Islet of Langerhans (tissue), 1 donor: ENCODE results near the gene SMARCA4.

Experiments
- FAIRE-seq: peaks from one replicate; lab custom pipeline; 2011; peaks lifted over from hg19 to GRCh38; lab: Jason Lieb, UNC

SMARCA4 gene

DNA sequence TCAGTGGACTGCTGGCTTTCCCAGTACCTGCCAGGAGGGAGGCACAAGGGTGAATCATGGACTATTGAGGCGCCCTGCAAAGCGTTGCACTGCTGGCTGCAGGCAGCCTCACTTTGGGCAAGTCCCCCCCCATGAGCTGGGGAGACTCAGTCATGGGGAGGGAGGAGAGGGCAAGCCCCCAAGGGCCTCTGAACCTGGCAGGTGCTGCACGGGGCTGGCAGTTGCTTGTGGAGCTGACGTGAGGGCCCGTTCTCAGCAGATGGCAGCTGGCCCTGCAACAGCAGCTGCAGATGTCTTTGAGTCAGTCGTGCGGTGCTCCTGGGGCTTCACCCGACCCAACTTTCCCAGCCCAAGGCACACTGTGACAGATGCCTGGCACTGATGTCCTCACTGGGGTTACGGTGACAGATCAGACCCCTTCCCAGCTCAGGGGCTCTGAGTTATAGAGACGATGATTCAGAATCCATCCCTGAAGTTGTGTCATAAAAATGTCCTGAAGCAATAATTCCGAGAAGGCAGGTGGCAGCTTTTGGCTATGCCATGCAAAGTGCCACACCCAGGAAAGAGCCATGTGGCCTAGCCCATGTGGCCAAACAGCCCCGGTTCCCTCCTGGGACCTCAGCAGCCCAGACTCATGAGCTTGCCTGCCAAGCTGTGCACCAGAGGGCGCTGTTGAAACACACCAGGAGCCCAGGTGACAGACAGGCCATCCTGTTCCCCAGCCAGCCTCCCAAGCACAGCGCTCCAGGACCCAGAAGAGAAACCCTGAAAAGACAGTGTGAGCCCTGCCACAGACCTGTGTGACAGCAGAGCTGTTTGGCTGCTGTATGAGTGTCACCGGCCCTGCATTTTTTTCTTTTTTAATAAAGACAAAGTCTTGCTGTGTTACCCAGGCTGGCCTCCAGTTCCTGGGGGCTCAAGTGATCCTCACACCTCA is 74.9 kb downstream of the SMARCA4 start:
- FAIRE-seq, result no peak

DNA sequence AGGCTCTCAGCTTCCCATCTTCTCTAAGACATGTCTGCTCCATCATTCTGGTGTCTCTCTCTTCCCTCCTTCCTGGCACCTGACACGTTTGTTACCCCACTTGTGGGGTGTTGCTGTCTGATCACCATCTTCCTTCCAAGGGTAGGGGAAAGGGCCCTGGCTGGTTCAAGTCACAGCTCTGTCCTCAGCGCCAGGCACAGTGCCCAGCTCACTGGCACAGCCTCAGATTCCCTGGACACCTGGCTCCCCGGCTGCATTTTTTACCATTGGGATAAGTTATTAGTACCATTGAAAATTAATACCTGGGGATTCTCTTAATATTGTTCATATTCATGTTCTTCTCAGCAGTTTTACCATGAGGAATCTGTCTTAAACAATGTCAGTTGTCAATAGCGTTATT is 77.7 kb downstream of the SMARCA4 start:
- FAIRE-seq, result no peak

DNA sequence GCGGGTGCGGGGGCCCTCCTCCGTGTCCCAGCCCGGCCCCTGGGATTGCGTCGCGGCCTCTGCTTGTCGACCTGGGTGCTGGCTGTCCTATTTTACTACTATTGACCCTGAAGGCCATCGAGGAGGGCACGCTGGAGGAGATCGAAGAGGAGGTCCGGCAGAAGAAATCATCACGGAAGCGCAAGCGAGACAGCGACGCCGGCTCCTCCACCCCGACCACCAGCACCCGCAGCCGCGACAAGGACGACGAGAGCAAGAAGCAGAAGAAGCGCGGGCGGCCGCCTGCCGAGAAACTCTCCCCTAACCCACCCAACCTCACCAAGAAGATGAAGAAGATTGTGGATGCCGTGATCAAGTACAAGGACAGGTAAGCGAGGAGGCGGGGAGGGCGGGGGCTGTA is 80.4 kb downstream of the SMARCA4 start:
- no peak for FAIRE-seq

DNA sequence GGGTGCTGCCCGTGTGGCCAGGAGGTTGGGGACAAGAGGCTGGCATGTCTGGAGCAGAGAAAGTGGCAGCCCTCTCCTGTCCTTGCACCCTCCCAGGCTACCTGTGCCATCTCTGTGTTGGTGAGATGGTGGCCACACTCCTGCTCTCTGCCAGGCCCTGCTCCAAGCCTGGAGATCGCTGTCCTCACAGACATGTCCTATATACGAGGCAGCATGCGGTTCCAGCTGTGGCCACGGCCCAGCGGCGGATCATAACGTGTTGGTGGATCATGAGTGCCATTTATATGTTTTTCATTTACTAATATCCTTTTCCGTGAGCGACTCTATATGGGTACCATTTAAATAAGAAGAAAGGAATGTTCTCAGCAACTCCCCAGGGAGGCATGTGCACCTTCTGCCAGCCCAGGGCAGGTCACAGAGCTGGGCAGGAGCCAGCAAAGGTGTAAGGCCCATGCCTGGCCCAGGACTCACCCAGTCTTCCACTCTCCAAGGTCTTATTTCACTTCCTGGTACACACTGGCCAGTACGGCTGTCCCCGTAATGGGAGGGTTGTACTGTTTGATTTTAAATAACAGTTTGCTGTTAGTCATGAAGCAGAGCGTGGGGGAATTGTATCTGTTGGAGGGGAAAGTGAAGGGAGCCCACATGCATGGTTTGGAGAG is 81.3 kb downstream of the SMARCA4 start:
- no peak for FAIRE-seq

DNA sequence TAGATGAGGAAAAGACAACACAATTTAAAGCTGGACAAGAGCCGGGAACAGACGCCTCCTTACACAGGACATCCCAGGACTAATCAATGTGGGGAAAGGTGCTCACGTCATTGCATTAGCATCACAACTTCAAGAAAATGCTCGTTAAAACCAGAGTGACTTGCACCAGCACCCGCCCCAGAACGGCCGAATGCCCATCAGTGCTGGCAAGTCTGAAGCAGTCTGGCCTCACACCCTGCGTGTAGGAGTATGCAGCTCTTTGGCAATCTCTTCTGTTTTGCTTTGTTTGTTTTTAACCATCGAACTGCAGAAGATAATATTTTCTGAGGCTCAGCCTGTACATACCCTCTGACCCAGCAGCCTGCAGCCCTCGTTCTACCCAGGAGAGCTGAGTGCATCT is 83.6 kb downstream of the SMARCA4 start:
- FAIRE-seq, result no peak

DNA sequence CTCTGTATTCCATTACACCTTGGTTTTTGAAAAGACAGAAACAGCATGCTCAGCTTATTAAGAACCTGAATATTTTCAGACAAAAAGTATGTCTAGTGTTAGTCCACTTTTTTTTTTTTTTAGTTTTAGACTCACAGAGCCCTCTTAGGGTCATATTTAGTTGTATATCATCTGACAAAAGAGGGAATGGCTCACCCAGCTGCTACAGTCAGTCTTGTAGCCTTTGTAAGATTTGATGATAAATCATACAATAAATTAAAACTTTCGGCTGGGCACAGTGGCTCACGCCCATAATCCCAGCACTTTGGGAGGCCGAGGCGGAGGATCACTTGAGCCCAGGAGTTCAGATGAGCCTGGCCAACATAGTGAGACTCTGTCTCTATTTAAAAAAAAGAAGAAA is 84.7 kb downstream of the SMARCA4 start:
- no peak for FAIRE-seq

DNA sequence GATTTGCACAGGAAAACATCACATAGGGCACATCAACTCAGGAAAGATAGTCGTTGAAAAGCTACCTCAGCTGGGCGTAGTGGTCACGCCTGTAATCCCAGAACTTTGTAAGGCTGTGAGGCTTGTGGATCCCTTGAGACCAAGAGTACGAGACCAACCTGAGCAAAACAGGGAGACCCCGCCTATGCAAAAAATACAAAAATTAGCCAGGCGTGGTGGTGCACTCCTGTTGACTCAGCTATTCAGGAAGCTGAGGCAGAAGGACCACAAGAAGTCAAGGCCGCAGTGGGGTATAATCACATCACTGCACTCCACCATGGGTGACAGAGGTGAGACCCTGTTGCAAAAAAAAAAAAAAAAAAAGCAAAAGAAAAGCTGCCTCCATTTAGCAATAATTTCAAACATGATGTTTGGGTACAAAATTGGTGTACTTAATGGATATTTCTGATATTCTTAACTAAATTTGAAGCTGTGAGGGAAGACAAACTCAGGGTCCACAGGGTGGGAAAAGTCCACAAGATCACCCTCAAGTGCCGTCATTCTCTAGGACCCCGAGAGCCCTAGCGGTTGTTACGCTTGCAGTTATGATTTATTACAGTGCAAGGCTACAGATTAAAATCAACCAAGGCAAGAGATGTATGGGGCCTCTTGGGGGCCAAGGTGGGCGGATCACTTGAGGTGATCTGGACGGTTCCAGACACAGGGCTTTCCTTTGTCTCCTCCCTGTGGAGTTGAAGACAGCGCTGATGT is 86.0 kb downstream of the SMARCA4 start:
- FAIRE-seq, result no peak

DNA sequence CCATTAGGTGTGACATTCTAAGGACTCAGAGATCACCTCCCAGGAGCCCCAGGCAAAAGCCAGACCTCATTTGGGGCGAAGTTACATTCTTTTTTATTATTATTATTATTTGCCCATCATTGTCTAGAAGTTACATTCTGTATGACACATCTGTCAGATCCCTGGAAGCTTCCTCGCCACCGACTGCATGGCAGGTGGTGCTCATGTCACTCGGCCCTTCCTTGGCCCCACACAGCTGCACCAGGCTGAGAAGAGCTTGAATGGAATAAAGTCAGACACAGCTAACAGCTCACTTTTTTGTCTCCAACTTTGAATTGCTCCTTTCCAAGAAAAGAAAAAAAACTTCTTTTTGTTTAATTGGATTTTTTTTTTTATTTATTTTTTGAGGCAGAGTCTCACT is 87.0 kb downstream of the SMARCA4 start:
- FAIRE-seq, result no peak

DNA sequence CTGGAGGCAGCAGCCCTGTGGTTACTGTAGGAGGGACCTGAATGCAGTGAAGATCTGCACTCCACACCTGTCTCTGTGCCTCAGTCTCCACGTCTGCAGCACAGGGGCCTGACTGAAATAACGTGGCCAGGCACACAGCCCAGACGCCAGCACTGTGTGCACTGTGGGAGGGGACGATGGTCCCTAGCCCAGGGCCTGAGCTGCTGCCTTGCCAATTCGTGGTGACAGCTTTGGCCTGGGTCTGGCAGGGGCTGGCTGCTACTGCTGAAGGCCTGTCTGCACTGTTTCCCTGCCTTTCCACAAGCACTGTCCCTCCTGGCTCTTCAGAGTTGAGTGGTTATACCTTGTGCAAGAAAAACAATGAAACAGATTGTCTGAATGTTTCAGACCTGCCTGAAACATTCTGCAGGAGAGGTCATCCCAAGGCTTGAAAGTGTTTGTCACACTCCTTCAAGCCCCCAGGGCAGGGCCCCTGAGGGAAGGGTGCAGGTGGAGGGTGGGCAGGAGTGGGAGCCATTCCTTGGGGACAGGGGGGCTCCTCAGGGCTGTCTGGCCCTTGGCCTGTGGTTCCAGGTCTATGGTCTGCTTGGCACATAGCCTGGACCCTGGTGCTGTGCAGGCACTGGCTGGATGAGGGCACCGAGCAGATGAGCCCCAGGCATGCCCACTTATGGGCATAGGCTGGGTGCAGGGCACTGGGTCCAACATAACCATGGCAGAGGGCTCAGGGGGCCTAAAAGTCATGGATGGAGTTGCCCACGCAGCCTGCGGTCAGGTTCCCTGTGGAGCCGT is 89.7 kb downstream of the SMARCA4 start:
- no peak for FAIRE-seq

DNA sequence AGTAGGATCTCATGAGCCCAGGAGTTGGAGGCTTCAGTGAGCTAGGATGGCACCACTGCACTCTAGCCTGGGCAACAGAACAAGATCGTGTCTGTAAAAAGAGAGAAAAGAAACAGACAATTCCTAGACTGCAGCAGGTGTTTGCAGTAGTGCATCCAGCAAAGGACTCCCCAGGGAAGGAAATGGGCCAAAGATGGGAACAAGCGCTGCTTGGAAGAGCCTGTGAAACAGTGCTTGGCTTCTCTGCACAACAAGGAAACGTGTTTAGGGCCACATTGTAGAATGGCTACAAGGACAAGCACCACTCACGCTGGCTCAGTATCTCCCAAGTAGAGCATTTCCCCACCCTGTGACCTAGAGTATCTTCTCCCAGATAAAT is 93.0 kb downstream of the SMARCA4 start:
- FAIRE-seq, result no peak

DNA sequence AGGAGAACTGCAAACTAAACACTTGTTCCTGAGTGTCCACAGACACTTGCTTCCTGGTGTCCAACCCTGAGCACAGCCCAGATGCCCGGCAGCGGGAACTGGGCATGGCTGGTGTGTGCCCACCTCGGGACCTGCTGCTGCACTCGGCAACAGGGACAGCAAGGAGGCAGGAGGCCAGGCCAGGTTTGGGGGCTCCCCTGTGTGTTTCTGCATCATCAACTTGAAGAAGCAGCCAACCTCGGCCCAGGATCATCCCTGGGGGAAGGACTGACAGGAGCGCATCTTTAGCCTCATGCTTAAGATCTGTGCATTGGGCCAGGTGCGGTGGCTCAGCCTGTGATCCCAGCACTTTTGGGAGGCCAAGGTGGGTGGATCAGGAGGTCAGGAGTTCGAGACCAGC is 93.4 kb downstream of the SMARCA4 start:
- no peak for FAIRE-seq

DNA sequence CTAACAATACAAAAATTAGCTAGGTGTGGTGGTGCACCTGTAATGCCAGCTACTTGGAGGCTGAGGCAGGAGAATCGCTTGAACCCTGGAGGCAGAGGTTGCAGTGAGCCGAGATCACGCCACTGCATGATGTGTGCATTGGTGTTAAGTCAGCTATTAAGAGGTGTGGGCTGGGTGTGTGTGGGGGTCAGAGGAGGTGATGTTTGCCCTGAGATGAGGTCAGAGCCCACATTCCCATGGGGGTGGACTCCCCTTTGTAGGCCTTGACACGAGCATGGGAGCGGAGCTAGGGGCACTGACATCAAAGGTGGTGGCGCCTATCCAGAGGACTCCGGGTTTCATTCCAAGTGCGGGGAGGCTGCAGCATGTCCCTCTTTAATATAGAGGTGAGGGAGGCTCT is 93.8 kb downstream of the SMARCA4 start:
- FAIRE-seq, result no peak

DNA sequence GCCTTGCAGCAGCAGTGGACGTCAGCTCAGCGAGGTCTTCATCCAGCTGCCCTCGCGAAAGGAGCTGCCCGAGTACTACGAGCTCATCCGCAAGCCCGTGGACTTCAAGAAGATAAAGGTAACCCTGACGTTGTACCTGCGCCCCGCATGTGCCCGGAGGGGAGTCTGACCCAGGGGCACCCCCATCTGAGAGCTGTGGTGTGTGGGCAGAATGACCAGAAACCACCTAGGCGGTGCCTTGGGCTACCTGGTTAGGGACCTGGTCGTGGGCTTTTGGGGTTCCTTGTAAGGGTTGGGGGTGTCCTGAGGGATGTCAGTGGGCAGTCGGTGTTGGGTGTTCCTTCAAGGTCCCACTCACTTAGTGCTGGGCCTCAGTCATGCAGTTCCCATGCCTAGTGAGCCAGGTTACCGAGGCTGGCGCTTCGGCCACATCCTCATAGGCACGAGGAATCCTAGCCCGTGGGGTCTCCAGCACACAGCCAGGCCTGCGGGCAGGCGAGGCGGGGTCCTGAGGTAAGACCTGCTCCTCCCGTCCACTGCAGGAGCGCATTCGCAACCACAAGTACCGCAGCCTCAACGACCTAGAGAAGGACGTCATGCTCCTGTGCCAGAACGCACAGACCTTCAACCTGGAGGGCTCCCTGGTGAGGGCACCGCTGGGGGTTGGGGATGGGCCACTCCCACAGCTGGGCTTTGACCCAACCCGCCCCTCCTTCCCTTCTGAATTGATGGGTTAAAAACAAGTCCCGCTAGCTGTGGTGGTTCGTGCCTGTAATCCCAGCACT is 97.6 kb downstream of the SMARCA4 start:
- FAIRE-seq, result no peak

DNA sequence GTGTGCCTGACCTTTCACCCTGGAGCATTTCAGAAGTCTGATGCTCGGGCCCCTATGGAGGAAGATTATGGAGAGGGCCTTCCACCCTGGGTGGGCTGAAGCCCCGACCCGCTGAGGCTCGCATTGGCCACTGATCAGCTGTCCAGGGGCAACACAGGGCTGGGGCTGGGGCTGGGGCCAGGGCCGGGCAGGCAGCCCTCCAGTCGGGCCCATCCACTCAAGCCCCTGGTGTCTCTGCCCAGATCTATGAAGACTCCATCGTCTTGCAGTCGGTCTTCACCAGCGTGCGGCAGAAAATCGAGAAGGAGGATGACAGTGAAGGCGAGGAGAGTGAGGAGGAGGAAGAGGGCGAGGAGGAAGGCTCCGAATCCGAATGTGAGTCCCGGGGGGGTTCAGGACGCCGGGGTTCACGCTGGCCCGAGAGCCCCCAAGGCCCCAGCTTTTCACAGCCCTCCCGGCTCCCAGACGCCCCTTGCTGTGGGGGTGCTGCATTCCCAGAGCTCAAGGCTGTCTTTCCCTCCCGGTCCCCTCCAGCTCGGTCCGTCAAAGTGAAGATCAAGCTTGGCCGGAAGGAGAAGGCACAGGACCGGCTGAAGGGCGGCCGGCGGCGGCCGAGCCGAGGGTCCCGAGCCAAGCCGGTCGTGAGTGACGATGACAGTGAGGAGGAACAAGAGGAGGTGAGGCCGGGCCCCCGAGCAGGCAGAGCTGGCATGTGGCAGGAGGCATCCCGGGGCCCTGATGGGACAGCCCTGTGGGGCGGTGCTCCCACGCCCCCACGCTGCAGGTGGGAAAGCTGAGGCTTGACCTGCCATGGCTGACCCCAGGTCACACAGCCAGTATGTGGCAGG is 98.9 kb downstream of the SMARCA4 start:
- no peak for FAIRE-seq

DNA sequence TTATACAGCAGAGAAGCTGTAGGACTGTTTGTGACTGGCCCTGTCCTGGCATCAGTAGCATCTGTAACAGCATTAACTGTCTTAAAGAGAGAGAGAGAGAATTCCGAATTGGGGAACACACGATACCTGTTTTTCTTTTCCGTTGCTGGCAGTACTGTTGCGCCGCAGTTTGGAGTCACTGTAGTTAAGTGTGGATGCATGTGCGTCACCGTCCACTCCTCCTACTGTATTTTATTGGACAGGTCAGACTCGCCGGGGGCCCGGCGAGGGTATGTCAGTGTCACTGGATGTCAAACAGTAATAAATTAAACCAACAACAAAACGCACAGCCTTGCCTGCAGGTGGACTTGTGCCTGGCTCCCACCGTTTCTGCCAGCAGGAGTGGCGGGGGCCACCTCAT is 101.1 kb downstream of the SMARCA4 start:
- FAIRE-seq, result no peak

DNA sequence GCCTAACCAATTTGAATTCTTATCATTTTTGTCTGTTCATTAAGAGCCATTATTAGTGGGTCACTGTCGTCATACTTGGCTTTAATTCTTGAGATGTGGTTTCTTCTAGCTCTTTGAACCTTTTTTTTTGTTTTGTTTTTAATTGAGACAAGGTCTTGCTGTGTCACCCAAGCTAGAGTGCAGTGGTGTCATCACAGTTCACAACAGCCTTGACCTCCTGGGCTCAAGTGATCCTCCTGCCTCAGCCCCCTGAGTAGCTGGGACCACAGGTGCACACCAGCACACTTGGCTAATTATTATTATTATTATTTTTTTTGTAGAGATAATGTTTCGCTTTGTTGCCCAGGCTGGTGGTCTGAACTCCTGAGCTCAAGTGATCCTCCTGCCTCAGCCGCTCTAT is 102.6 kb downstream of the SMARCA4 start:
- no peak for FAIRE-seq

DNA sequence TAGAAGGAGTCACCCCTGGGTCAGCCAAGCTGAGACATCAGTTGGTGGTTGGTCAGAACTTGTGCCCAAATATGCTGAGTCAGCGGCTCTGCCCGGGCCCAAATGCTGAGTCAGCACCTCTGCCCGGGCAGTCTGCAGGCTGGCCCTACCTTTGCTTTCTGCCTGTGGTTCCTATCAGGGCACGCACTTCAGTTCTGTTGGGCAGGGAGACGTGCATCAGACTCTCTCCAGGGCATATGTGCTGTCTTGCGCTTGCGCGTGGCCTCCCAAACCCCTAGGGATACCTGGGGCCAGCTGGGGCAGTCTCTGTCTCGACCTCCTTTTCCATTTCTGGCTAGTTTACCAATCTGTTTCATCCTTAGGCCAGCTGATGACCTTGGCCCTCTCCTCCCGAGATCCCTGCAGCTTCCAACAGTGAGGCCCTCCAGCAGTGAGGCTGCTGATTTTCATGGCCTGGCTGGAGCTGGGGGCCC is 104.0 kb downstream of the SMARCA4 start:
- no peak for FAIRE-seq

DNA sequence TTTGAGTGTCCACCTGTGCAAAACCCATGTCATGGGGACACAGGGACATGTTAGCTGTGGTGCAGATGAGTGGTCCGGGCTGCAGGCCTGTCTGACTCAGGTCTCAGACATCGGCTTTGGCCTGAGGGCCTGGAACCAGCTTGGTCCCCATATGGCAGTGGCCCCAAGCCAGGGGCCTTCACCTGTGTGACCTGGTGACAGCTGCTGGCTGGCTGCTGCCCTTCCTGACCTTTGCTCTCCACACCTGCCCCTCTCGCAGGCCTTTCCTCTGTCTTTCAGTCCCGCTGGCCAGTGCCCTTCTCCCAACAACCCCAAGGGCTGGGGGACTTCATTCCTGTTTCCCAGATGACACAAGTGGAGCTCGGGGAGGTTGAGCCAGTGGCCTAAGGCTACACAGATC is 105.5 kb downstream of the SMARCA4 start:
- FAIRE-seq, result no peak

DNA sequence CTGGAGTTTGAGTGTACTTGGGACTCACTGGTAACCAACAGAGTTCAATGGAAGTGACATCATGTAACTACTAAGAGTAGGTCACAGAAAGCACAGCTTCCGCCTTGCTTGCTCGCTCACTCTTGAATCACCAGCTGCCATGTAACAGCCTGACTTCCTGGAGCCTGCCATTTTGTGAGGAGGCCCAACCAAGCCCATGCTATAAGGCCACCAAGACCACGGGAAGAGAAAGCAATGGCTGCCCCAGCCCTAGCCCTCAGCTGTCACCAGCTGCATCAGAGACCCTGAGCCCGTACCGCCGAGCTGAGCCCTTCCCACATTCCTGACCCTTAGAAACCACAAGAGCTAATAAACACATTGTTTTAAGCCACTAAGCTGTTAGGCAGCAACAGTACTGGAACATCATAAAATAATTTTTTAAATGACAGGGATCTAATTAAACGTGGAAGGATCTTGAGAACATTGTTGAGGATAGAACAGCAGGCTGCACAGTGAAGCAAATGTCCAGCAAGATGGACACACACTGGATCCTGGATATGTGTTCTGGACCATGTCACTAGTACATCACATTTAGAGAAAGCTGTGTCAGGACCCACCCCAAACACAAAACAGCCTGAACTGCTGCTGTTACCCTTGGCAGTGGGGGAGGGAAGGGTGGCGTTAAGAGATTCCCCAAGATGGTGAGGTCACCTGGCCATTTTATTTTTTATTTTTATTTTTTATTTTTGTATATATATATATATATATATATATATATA is 106.7 kb downstream of the SMARCA4 start:
- no peak for FAIRE-seq

DNA sequence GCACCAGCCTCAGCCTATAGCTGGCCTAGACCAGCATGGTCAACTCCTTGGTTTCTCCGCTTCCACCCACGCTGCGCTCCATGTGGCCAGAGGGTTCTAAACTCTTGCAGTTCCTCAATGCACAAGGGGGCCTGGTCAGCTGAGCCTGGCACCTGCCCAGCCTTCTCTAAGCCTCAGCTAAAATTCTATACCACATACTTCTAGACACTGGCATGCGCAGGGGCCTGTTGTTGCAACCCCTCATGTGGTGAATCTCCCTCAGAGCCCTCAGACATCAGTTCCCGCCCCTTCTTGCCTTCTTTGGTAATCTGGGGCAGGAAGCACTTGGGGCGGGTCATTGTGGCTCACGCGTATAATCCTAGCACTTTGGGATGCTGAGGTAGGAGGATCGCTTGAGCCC is 108.7 kb downstream of the SMARCA4 start:
- no peak for FAIRE-seq
